Hindlimb muscle (tissue), 1 donor: ENCODE measurements around the gene ANKFN1. TPM values are rescaled to one million over a fixed set of nuclear protein-coding genes. Genes with fewer than 3 reads are reported as not detected.
"Not testable (repeated sequence)": the region's sequence is repeated elsewhere in the genome, so short reads cannot be mapped to it uniquely, and the experiment has no call there.

Source experiments
- DNase-seq: peaks from one replicate; pipeline ENCODE4 v3.0.0-alpha.2; 2013
- polyA plus RNA-seq: library from polyadenylated mRNA; unstranded; fragments of 120-200 nt; gene quantifications from one replicate; pipeline ENCODE4 v1.2.1, GENCODE V29; 2013; ENCODE audit not compliant: insufficient read length

Gene ANKFN1
- polyA plus RNA-seq, 1 donor = 0.31 TPM

DNA sequence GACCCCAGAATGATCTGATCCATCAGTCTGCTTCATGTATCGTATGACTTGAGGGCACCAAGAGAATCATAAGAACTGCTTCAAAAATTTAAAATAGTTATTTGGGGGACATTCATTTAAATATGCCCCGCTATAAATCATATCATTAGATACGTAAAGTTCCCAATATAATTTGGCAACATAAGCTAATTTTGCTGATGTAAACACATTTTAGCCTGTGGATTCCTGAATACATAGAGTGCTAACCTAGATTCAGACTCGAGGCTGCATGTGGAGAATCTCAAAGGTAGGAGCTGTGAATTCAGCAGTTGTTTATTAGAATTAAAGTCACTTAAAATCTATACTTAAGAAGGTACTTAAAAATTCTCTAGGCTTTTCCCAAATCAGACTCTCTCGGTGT is 24.9 kb downstream of the ANKFN1 start:
- no peak for DNase-seq

DNA sequence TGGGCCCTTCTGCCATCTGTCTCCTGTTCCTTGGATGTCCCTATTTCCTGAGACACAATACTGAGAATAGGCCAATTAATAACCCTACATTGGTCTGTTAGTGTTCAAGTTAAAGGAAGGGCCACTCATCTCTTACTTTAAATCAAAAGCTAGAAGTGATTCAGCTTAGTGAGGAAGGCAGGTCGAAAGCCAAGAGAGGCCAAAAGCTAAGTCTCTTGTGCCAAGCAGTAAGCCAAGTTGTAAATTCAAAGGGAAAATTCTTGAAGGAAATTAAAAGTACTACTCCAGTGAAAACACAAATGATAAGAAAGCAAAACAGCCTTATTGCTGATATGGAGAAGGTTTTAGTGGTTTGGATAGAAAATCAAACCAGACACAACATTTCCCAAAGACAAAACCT is 28.8 kb downstream of the ANKFN1 start:
- DNase-seq = no peak

DNA sequence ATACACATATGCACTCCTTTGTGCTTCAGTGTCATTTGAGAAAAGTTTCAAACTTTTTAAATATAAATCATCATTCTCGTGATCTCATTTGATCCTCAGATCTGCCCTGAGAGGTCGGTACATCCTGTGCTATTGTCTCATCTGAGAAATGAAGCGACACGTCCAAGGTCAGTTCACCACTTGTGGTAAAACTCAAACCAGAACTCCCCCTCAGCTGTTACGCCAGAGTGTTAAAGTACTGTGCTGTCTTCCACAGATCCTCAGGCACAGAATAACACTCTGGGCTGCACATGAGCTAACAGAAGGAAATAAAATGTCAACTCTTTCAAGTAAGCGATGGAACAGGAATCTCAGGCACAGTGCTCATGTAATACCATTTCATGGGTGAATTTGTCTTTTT is 31.4 kb downstream of the ANKFN1 start:
- no peak for DNase-seq

DNA sequence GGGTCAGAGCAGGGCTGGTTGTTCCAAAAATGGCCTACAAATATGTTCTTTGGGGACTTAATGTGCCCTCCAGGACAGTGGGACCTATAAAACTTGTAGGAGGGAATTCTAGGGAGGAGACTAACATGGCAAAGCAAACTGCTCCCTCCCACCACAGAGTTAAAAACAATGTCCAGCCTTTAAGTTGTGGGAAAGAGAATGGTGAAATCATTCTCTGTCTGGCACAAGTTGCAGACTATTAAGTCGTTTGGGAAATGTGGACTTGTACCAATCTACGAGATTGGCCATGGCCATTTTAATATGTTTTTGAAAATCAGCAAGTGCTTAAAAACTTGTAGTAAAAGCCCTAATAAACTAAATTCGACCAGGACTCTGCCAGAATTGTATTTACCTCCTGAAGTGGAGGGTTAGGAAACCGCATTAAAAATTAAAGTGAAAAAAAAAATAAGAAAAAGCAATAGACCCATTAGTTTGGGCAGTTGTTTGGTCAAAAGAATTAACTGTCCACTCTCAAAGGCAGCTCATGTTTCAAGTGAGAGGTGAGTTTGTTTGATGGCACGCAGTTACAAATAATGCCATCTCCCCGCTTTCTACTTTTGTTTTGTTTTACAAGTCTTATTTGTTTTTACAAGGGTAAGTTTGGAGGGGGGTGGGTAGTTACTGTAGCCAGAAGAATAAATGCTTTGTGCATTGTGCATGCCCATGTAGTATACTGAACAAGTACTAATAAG is 32.4 kb downstream of the ANKFN1 start:
- no peak for DNase-seq

DNA sequence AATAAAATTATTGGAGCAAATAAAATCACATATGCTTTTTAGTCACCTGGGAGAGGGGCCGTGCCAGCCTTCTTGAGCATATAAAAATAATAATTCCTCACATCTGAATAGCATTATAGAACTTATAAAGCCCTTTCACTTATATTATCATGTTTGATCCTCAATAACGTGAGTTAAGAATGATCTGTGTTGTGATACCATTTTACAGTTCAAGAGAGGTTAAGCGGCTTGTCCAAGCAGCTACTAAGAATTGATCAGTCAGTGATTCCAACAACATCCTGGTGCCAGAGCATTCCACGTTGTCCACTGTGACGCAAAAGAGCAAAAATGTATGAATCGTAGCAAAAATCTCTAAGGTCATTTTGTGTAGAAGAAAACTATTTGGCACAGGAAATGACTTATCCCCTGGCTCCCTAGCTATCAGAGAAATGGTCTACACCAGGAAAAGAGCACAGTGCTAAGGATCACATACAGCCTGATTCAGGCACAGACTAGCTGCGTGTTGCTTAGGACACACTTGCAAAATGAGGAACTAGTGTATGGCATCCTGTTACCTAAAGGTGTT is 33.0 kb downstream of the ANKFN1 start:
- no peak for DNase-seq

DNA sequence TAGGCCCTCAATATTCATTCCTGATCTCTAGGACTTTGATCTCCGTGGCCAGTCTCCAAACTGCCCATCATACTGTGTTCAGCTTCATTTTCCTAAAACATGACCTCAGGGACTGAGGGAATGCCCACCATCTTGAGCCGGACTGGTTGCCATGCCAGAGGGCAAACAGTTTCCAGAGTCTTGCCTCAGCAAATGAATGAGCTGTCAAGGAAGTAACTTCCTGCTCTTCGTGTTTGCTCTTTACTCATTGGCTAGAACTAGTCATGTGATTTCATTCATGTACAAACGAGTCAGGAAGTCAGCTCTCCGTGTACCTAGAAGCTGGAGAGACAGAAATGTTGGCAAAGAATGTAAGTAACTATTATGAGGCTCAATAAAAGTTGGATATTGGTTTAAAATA is 50.2 kb downstream of the ANKFN1 start:
- DNase-seq = no peak

DNA sequence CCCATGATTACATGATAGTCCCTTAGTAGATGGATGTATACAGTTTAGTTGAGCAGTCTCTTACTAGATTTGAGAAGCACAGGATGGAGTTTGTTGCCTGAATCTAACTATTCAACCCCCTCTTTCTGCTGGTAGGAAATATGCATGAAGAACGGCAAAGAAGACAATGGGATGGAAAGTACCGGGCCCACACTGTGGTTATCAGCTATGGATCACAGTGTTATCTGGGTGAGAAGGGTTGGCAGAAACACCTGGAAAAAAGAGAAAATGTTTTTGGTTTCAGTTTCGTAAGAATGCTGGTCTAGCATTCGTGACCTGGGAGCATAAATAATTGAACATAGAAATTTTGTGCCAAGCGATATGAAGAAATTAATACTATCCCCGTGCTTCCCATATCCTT is 53.1 kb downstream of the ANKFN1 start:
- no peak for DNase-seq

DNA sequence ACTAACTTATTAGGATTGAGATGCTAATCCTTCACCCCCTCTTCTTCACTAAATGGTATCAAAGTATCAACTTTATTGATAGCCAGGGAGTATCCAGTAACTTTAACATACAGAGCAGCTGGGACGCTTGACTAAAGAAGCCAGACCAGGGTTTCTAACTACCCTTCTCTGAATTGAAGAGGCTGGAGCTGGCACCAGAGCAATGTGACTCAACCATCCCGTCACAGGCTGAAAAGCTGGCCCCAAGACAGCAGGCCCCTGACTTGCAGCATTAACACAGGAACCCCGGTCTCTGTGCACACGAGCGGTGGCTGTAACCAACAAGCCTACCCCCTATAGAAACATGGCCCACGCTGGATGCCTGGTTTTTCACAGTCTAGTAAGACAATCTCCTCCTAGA is 59.8 kb downstream of the ANKFN1 start:
- no peak for DNase-seq

DNA sequence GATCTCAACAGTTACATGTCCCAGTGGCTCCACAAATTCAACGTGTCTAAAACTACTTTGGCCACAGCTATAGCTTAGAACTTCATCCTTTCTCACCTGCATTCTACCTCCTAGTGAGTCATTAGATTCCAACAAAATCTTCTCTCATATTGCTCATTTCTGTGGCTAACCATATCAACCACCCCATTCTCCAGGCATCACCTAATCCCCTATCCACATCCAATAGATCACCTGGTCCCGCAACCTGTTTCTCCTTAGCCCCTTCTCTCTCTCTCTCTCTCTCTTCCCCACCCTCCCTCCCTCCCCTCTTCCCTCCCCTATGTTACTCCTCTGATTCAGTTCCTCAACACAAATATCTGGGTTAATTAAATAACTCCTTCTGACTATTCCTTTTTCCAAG is 64.6 kb downstream of the ANKFN1 start:
- no peak for DNase-seq

DNA sequence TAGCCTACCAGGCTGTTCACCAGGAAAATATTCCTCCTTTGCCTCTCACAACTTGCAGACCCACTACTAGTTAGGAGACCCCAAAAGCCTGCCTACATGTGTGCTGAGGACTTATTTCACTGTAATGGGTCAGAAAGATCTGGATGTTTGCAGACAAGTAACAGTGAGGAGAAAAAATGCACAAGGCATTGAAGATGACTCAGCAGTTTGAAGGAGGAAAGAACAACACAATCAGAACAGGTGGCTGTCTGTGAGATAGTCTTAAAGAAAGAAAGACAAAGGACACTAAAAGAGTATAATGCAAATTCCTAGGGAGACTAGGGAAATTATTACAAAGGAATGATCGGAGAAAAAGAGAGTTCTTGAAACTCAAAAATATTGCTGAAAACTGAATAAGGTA is 69.0 kb downstream of the ANKFN1 start:
- DNase-seq = no peak

DNA sequence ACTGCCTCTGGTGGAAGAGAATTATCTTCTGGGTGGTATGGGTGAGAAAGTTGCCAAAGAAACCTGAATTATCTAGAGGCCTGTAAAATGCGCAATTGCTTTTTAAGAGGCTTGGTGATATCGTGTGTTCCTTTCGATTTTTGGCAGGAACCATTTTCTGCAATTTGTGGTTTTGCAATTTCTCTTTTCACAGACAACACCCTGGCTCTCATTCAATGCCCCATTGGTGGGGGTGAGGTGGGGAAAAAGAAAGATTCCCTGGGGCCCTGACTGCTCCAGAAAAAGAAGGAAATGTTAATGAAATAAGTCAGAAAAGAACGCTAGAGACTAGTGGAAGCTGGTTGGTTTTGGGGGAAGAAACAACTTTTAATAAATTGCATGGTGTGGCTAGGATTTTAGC is 77.4 kb downstream of the ANKFN1 start:
- no peak for DNase-seq

DNA sequence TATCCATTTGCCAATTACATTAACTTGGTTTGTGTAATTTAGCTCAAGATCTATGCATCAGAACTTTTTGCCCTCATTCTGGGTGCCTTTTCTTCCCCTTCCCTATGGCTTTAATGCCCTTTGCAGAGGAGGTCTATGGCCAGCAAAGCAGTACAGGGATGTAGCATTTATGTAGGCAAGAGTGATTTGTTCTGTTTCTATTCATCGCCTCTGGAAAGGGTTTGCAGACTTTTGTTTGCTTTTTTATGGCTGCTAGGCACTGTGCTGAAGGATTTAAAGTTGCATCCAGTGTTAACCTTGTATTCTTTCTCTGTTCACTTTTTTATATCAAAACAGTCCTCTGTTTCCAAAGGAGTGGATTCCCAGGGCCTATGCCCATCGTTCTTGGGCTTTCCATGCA is 78.0 kb downstream of the ANKFN1 start:
- DNase-seq = no peak

DNA sequence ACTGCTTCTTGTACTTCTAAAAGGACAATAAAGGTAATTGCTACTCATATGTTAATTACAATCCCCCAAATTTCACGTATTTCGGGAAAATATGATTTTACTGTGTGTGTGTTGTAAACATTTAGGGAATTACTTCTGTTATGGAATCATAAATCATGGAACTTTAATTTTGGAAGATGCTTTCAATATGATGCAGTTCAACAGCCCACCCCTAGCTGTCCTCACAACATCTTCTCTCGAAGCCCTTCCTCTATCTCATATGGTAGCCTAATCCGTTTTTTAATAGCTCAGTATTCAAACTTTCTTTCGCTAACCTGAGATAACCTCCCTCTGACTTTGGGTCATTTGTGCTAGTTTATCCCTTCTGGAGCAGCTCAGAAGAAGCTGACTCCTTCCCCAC is 78.4 kb downstream of the ANKFN1 start:
- DNase-seq = no peak

DNA sequence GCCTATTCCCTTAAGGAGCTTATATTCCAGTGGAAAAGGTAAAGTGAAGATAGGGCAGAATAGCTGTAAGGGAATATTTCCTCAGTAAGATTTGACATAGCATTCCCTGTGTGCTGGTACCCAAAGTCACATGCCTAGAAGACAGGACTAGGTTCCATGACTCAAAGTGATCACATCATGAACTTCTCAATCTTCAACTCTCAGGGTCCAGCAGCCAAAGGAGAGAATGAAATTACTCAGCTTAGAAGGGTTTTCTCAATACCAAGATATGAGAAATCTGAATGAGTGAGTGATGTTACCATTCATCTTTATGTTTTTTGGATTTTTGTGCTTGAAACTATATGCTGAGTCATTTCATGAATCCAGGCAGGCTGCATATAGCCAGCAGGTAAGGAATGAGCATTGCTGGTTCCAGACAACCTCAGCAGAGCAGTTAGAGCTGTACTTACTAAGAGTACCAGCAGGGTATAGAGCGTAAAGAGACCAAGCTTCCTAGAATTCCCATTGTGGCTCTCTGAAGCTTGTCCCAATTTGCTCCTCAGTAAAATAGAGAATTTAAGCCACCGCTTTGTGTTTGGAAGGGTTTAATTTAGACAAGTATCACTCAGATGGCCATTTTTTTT is 91.1 kb downstream of the ANKFN1 start:
- no peak for DNase-seq

DNA sequence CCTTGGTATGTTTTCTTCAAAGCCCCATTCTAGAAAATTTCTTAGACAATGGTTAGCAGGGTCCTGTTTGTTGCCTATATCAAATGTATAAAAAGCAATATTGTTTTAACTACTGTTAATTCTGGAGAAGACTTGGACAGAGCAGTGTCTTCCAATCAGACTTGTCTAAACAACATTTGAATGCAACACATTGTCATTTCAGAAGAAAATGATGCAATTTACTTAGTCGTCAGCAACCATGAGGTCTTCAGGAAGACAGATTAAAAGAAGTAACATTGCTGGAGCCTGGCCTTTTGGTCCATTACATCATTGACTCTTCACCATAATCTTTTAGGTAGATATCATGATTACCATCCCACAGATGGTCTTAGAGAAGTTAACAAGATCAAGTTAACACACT is 94.5 kb downstream of the ANKFN1 start:
- DNase-seq = no peak

DNA sequence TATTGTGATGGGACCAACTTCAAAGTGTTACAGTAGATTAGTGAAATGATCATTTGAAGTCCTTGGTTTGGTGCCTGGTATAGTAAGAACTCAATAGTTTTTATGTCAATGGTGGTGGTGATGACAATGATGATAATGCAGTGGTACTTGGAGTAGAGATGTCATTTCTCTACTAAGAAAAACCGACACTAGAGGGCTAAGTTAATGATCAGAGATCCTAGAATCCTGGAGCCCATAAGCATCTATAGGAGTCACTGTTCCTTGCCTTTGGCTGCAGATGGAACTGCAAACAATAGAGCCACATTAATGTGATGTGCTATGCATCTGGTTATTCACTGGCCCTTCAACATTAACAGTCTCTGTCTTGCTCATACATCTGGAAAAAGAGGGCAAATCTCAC is 103.8 kb downstream of the ANKFN1 start:
- no peak for DNase-seq

DNA sequence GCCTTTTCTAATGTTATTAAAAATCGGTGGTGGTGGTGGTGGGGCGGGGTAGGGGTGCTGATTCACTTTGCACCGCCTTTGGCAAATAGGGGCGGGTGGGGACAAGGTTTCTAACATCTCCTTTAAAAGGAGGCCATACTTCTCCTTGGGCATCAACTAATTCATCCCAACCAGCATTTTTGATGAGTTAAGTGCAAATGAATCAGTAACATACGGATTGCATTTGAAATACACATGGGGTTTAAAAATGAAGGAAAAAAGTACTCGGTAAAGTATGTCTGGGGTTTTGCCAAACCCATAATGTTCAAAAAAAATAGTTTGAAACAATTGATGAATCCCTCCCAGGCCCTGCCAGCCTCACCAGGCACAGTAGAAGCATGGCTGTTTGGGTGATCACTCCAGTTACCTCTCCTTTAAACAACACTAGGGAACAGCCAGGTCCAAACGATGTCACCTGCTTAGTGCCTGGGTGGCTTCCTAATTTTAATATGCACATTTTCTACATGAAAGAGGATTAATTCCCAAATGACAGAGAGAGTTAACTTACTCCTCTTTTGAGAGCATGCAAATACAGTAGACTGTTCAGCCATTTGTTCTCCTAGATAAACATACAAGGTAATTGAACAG is 107.2 kb downstream of the ANKFN1 start:
- no peak for DNase-seq

DNA sequence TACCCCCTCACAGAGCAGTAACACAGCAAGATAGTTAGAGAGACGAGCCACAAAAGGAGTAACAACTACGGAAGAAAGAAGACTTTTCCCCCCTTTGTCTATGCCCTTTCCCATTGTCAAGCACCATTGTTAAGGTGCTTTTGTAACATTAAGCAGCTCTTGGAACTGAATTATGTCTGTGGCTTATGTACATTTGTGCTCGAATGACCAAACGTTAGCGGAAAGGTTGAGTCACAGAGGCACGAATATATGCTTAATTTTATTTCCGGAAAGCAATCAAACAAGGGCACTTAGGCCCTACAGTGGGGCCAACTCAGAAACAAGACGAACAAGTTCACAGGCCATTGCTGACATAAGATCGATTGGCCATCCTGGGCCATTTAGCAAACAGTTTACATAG is 109.5 kb downstream of the ANKFN1 start:
- DNase-seq = no peak

DNA sequence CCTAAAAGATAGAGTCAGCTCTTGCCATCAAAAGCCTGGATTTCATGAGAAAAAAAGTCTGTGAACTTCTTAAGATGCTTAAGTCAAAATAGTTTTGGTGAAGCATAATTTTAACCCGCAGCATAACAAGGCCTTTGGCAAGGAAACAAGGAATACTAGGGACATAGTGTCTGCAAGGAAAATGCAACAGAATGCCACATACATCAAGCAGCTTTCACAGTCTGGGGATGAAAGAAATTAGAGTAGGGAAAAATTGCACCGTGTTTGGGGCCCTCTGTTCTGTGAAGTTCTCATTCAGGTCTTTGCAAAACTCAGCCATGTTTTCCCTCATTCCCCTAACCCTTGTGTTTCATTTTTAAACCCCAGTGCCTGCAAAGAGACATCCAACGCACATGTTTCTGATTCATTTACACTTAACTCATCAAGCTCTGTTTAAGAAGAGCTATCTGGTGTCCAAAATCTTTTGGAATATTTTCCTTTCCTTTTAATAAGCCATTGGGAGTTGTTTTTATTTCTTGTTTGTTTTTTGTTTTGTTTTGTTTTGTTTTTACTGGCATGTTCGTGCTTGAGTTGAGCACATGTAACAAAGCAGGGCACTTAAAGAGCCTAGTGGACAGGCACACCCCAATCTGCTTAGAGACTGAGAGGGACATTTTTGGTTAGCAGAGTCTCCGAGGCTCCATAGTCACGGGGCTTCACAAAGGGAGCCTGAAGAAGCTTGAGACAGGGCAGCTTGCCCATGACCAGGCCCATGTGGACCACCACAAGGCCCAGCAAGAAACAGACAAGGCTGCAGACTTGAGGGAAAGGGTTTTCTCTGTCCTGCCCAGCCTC is 116.5 kb downstream of the ANKFN1 start:
- no peak for DNase-seq

DNA sequence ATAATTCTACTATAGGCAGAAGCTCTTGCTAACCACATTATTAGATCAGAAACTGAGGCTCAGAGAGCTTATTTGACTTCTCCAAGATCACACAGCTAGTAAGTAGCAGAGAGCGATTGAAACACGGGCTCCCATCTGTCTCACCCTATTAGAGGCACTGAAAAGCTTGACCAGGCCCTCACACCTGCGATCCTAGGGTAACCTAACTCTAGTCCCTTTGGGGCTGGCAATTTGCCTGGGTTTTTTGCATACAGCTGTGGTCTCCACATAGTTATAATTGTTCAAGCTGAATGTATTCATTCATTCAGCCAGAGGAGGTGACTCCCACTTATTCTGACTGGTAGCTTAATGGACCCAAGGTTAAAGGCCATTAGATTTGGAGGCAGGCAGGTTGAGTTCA is 121.2 kb downstream of the ANKFN1 start:
- DNase-seq = no peak

DNA sequence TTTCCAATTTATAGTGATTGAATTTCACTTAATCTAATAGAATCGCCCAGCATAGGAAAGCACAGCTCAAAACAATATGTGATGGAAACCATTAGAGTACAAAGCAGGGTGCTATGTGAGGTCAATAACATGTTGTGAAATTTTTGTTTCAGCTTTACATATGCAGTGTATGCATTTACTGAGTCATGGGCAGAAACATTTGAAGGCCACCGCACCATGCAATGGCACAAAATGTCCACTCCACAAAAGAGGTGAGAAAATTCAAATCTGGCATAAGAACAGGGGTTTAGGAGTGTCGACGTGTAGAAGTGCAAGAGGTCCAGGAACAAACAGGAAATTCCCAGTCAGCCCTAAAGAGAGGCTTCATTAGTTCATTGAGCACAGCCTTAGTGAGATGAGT is 131.2 kb downstream of the ANKFN1 start:
- no peak for DNase-seq

DNA sequence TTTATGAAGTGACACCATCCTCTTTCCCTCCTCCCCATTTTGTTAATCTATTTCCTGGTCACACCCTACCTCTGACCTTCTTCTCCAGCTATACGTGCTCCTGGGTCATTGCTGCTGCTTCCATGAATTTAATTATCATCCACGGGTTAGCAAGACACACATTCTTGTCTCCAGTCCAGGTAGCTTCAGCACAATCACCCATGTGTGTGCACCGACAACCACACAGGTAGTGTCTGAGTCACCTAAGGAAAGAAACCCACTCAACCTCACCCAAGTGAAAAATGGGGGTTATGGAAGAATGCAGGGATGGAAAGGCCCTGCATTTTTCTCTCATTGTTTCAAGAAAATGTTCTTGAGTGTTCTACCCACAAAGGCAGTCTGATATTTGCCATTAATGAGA is 135.5 kb downstream of the ANKFN1 start:
- not testable (repeated sequence) for DNase-seq

DNA sequence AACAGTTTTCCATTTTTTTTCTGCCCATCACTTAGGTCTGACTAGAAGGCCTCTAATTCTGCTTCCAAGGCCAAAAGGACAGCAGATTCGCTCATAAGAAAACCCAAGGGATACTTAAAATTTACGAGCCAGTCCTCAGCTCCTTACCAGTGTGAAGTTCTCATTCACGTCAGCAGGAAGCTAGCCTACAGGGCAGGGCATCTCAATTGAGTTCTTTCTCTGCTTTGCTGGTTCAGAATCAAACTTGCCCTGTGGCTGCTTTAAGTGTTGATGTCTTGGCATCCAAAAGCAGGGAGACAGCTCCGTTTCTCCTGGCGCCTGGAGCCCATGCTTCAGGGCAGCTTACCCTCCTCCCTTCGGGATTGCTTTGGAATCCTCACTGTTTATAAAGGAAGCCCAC is 136.0 kb downstream of the ANKFN1 start:
- no peak for DNase-seq
